Measurements from ENCODE around the gene IGSF21. TPM values are rescaled to one million over a fixed set of nuclear protein-coding genes. Genes with fewer than 3 reads are reported as not detected.

The IGSF21 gene
- total RNA-seq, 1 donor from 2014 or later, result 1.3 TPM

- no peak for DNase-seq
- H3K27ac Mint-ChIP-seq (ENCODE audit: unreplicated experiment), result no peak overlapping the region
- no peaks in the 10 kb centered on the region for H3K9me3 Mint-ChIP-seq (ENCODE audit: unreplicated experiment)
- peaks cover 4% of the 10 kb centered on the region for H3K36me3 Mint-ChIP-seq (ENCODE audit: unreplicated experiment)
- peaks cover 9% of the 10 kb centered on the region for H3K4me1 Mint-ChIP-seq (ENCODE audit: low read depth, unreplicated experiment)
- no peak overlapping the region for H3K4me3 Mint-ChIP-seq (ENCODE audit: unreplicated experiment)
- peaks cover 6% of the 10 kb centered on the region for H3K27me3 Mint-ChIP-seq (ENCODE audit: unreplicated experiment)
- no peak for TF ChIP-seq CTCF (IDR thresholded peaks at IDR 0.05; ENCODE audit: partially characterized antibody, unreplicated experiment)
Measured at GRCh38 chr1:18326211-18326897, 218.8 kb downstream of the IGSF21 start.

- DNase-seq, result no peak
- H3K27me3 Mint-ChIP-seq (ENCODE audit: unreplicated experiment), result peaks cover 6% of the 10 kb centered on the region
- peaks cover 4% of the 10 kb centered on the region for H3K36me3 Mint-ChIP-seq (ENCODE audit: unreplicated experiment)
Measured at GRCh38 chr1:18327650-18328049, 220.1 kb downstream of the IGSF21 start.

GRCh38 chr1:18328803-18329202, 221.2 kb downstream of the IGSF21 start:
- H3K27me3 Mint-ChIP-seq (ENCODE audit: unreplicated experiment), result peaks cover 2% of the 10 kb centered on the region
- no peak for DNase-seq

More at GRCh38 chr1:18327650-18328049, 220.1 kb downstream of the IGSF21 start:
- no peak overlapping the region for H3K4me3 Mint-ChIP-seq (ENCODE audit: unreplicated experiment)
- H3K9me3 Mint-ChIP-seq (ENCODE audit: unreplicated experiment), result no peaks in the 10 kb centered on the region
- no peak for TF ChIP-seq CTCF (IDR thresholded peaks at IDR 0.05; ENCODE audit: partially characterized antibody, unreplicated experiment)
- no peak overlapping the region for H3K27ac Mint-ChIP-seq (ENCODE audit: unreplicated experiment)
- H3K4me1 Mint-ChIP-seq (ENCODE audit: low read depth, unreplicated experiment), result peaks cover 9% of the 10 kb centered on the region

GRCh38 chr1:18329469-18330253, 222.1 kb downstream of the IGSF21 start:
- H3K4me3 Mint-ChIP-seq (ENCODE audit: unreplicated experiment), result no peak overlapping the region
- TF ChIP-seq CTCF (IDR thresholded peaks at IDR 0.05; ENCODE audit: partially characterized antibody, unreplicated experiment), result no peak
- no peak for DNase-seq
- no peak overlapping the region for H3K27ac Mint-ChIP-seq (ENCODE audit: unreplicated experiment)
- H3K9me3 Mint-ChIP-seq (ENCODE audit: unreplicated experiment), result no peaks in the 10 kb centered on the region
- no peaks in the 10 kb centered on the region for H3K36me3 Mint-ChIP-seq (ENCODE audit: unreplicated experiment)
- H3K4me1 Mint-ChIP-seq (ENCODE audit: low read depth, unreplicated experiment), result peaks cover 12% of the 10 kb centered on the region
- peaks cover 2% of the 10 kb centered on the region for H3K27me3 Mint-ChIP-seq (ENCODE audit: unreplicated experiment)

More at GRCh38 chr1:18328803-18329202, 221.2 kb downstream of the IGSF21 start:
- Mint-ChIP-seq H3K4me1 (ENCODE audit: low read depth, unreplicated experiment) (peaks cover 12% of the 10 kb centered on the region), H3K27ac (ENCODE audit: unreplicated experiment) (no peak overlapping the region), H3K36me3 (ENCODE audit: unreplicated experiment) (peaks cover 4% of the 10 kb centered on the region), H3K4me3 (ENCODE audit: unreplicated experiment) (no peak overlapping the region), H3K9me3 (ENCODE audit: unreplicated experiment) (no peaks in the 10 kb centered on the region)
- no peak for TF ChIP-seq CTCF (IDR thresholded peaks at IDR 0.05; ENCODE audit: partially characterized antibody, unreplicated experiment)

GRCh38 chr1:18332576-18332975, 225.0 kb downstream of the IGSF21 start:
- H3K4me3 Mint-ChIP-seq (ENCODE audit: unreplicated experiment), result no peak overlapping the region

More at GRCh38 chr1:18332576-18332975, 225.0 kb downstream of the IGSF21 start:
- DNase-seq, result no peak
- Mint-ChIP-seq H3K27me3 (ENCODE audit: unreplicated experiment) (peaks cover 3% of the 10 kb centered on the region), H3K27ac (ENCODE audit: unreplicated experiment) (peak overlapping the region; percentile 35), H3K9me3 (ENCODE audit: unreplicated experiment) (no peaks in the 10 kb centered on the region), H3K36me3 (ENCODE audit: unreplicated experiment) (no peaks in the 10 kb centered on the region), H3K4me1 (ENCODE audit: low read depth, unreplicated experiment) (peaks cover 3% of the 10 kb centered on the region)
- no peak for TF ChIP-seq CTCF (IDR thresholded peaks at IDR 0.05; ENCODE audit: partially characterized antibody, unreplicated experiment)
